HEK293 (cell line): ENCODE measurements around the gene FSTL4.
"Not testable (repeated sequence)": the region's sequence is repeated elsewhere in the genome, so short reads cannot be mapped to it uniquely, and the experiment has no call there.

Experiments used
- CTCF ChIA-PET: fragments of 350-600 bp; formaldehyde crosslinking; extraction: SDS; loops from one replicate; lab custom pipeline; 2021; ENCODE audit warnings: antibody characterized with exemption; lab: Yijun Ruan, JAX
- POLR2A ChIA-PET: fragments of 300-600 bp; formaldehyde crosslinking; extraction: SDS; loops from one replicate; lab custom pipeline; 2020; ENCODE audit warnings: antibody characterized with exemption, inconsistent platforms; lab: Yijun Ruan, JAX
- H3K27ac ChIP-seq: fragments of 200-500 bp; sonication (Bioruptor generic); 2 replicates; pipeline ENCODE4 v1.5.1; 2014; ENCODE audit warnings: low read depth, low read length, control low read depth, inconsistent platforms; ENCODE audit errors: extremely low read depth
- H3K36me3 ChIP-seq, 2 experiments: fragments of 200-500 bp in 1 of 2; sonication (Bioruptor generic) in 1 of 2; 1 replicate in 1 of 2; 2 replicates in 1 of 2; pipeline ENCODE4 v1.5.1; 2014 to 2017; ENCODE audit warnings: inconsistent platforms in 2 of 2, low read length in 2 of 2; ENCODE audit not compliant: control insufficient read depth in 2 of 2, insufficient read depth in 1 of 2
- H3K4me1 ChIP-seq: fragments of 200-500 bp; sonication (Bioruptor generic); 2 replicates; pipeline ENCODE4 v1.5.1; 2014; ENCODE audit warnings: mild to moderate bottlenecking, low read length, inconsistent platforms; ENCODE audit not compliant: control insufficient read depth, insufficient read depth
- H3K4me3 ChIP-seq: 2 replicates; pipeline ENCODE4 v1.5.1; 2011; ENCODE audit warnings: low read depth, mild to moderate bottlenecking, control low read depth, low read length, moderate library complexity
- H3K9me3 ChIP-seq: fragments of 200-500 bp; sonication (Bioruptor generic); 2 replicates; pipeline ENCODE4 v1.5.1; 2014; ENCODE audit warnings: low read depth, low read length, inconsistent platforms; ENCODE audit not compliant: control insufficient read depth, insufficient read depth
- KLF16 ChIP-seq: fragments of 450-650 bp; formaldehyde crosslinking; IDR thresholded peaks from 2 replicates; pipeline ENCODE4 v1.5.1; 2017; ENCODE audit warnings: missing biosample characterization, missing genetic modification characterization
- SCRT2 ChIP-seq: fragments of 450-650 bp; formaldehyde crosslinking; IDR thresholded peaks from 2 replicates; pipeline ENCODE4 v1.5.1; 2016; ENCODE audit warnings: missing biosample characterization, missing genetic modification characterization
- ZBTB17 ChIP-seq: fragments of 450-650 bp; formaldehyde crosslinking; IDR thresholded peaks from 2 replicates; pipeline ENCODE4 v1.5.1; 2016; ENCODE audit warnings: missing biosample characterization, missing genetic modification characterization
- ZNF416 ChIP-seq: fragments of 450-650 bp; formaldehyde crosslinking; IDR thresholded peaks from 2 replicates; pipeline ENCODE4 v1.5.1; 2016; ENCODE audit warnings: missing biosample characterization, missing genetic modification characterization
- ZNF549 ChIP-seq: fragments of 450-650 bp; IDR thresholded peaks from 2 replicates; pipeline ENCODE4 v1.5.1; 2018; ENCODE audit warnings: missing biosample characterization, missing genetic modification characterization, mild to moderate bottlenecking, inconsistent platforms, moderate library complexity
- ZNF660 ChIP-seq: fragments of 450-650 bp; IDR thresholded peaks from 2 replicates; pipeline ENCODE4 v1.5.1; 2018; ENCODE audit warnings: missing biosample characterization, mild to moderate bottlenecking, missing genetic modification characterization
- TF ChIP-seq, protein P1 (sequence below): fragments of 450-650 bp; formaldehyde crosslinking; IDR thresholded peaks from 2 replicates; pipeline ENCODE4 v1.5.1; 2016; ENCODE audit warnings: missing biosample characterization, missing genetic modification characterization
- TF ChIP-seq, protein P2 (sequence below): fragments of 450-650 bp; formaldehyde crosslinking; IDR thresholded peaks from 2 replicates; pipeline ENCODE4 v1.5.1; 2016; ENCODE audit warnings: missing biosample characterization, missing genetic modification characterization, low read depth
- TF ChIP-seq, protein P3 (sequence below): fragments of 450-650 bp; formaldehyde crosslinking; IDR thresholded peaks from 2 replicates; pipeline ENCODE4 v1.5.1; 2016; ENCODE audit warnings: missing biosample characterization, missing genetic modification characterization
- TF ChIP-seq, protein P4 (sequence below): fragments of 450-650 bp; formaldehyde crosslinking; conservative IDR thresholded peaks from 2 replicates; pipeline ENCODE4 v1.5.1; 2016; ENCODE audit warnings: low read depth, missing biosample characterization, missing genetic modification characterization
- TF ChIP-seq, protein P5 (sequence below): fragments of 450-650 bp; formaldehyde crosslinking; IDR thresholded peaks from 2 replicates; pipeline ENCODE4 v1.5.1; 2016; ENCODE audit warnings: missing biosample characterization, missing genetic modification characterization

FSTL4 gene

DNA sequence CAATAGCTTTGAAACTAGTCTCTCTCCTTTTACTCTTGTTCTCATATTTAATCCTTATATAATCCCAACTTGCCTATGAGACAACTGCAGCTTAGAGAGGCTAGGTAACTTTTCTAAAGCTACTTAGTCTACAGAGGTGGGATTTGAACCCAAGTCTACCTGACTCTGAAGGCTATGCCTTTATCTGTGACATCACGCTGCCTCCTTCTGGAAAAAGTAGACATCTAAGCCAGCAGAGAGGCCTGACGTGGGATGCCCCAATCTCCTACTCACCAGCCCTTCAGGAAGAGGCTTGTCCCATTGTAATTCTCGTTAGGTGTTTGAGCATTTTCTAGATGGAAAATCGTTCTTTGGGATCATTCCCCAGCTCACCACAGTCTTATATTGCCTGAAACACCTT is 393.0 kb downstream of the FSTL4 start (continued):
- TF ChIP-seq, protein P1, sequence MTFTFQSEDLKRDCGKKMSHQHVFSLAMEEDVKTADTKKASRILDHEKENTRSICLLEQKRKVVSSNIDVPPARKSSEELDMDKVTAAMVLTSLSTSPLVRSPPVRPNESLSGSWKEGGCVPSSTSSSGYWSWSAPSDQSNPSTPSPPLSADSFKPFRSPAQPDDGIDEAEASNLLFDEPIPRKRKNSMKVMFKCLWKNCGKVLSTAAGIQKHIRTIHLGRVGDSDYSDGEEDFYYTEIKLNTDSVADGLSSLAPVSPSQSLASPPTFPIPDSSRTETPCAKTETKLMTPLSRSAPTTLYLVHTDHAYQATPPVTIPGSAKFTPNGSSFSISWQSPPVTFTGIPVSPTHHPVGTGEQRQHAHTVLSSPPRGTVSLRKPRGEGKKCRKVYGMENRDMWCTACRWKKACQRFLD (tag by site-specific recombination) = no peak
- TF ChIP-seq, protein P2, sequence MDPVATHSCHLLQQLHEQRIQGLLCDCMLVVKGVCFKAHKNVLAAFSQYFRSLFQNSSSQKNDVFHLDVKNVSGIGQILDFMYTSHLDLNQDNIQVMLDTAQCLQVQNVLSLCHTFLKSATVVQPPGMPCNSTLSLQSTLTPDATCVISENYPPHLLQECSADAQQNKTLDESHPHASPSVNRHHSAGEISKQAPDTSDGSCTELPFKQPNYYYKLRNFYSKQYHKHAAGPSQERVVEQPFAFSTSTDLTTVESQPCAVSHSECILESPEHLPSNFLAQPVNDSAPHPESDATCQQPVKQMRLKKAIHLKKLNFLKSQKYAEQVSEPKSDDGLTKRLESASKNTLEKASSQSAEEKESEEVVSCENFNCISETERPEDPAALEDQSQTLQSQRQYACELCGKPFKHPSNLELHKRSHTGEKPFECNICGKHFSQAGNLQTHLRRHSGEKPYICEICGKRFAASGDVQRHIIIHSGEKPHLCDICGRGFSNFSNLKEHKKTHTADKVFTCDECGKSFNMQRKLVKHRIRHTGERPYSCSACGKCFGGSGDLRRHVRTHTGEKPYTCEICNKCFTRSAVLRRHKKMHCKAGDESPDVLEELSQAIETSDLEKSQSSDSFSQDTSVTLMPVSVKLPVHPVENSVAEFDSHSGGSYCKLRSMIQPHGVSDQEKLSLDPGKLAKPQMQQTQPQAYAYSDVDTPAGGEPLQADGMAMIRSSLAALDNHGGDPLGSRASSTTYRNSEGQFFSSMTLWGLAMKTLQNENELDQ (tag by site-specific recombination) = no peak
- TF ChIP-seq ZNF660 (tag by site-specific recombination) = no peak
- TF ChIP-seq ZNF549 (tag by site-specific recombination) = no peak

DNA sequence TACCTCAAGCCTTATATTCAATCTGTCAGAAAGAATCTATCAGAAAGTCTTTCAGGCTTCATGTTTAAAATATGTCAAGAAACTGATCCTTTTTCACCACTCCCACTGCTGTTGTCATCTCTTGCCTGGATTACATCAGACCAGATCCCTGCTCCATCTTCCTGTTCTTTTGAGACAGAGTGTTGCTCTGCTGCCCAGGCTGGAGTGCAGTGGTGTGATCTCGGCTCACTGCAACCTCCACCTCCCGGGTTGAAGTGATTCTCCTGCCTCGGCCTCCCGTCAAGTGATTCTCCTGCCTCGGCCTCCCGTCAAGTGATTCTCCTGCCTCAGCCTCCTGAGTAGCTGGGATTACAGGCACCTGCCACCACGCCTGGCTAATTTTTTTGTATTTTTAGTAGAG is 396.2 kb downstream of the FSTL4 start:
- POLR2A ChIA-PET, CTCF ChIA-PET, H3K27ac ChIP-seq, H3K36me3 ChIP-seq, H3K4me3 ChIP-seq, H3K9me3 ChIP-seq, H3K4me1 ChIP-seq: not testable (repeated sequence)
- TF ChIP-seq SCRT2 (tag by site-specific recombination) = 0 out of 2 replicates have a peak, but pooled peaks have one; percentile 13
- TF ChIP-seq, protein P3, sequence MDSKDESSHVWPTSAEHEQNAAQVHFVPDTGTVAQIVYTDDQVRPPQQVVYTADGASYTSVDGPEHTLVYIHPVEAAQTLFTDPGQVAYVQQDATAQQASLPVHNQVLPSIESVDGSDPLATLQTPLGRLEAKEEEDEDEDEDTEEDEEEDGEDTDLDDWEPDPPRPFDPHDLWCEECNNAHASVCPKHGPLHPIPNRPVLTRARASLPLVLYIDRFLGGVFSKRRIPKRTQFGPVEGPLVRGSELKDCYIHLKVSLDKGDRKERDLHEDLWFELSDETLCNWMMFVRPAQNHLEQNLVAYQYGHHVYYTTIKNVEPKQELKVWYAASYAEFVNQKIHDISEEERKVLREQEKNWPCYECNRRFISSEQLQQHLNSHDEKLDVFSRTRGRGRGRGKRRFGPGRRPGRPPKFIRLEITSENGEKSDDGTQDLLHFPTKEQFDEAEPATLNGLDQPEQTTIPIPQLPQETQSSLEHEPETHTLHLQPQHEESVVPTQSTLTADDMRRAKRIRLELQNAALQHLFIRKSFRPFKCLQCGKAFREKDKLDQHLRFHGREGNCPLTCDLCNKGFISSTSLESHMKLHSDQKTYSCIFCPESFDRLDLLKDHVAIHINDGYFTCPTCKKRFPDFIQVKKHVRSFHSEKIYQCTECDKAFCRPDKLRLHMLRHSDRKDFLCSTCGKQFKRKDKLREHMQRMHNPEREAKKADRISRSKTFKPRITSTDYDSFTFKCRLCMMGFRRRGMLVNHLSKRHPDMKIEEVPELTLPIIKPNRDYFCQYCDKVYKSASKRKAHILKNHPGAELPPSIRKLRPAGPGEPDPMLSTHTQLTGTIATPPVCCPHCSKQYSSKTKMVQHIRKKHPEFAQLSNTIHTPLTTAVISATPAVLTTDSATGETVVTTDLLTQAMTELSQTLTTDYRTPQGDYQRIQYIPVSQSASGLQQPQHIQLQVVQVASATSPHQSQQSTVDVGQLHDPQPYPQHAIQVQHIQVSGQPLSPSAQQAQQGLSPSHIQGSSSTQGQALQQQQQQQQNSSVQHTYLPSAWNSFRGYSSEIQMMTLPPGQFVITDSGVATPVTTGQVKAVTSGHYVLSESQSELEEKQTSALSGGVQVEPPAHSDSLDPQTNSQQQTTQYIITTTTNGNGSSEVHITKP = 0 out of 2 replicates have a peak, but pooled peaks have one; percentile 14
- peak; percentile 61; the same call in 1 of the 2 replicates for TF ChIP-seq ZBTB17 (tag by site-specific recombination)
- TF ChIP-seq, protein P4, sequence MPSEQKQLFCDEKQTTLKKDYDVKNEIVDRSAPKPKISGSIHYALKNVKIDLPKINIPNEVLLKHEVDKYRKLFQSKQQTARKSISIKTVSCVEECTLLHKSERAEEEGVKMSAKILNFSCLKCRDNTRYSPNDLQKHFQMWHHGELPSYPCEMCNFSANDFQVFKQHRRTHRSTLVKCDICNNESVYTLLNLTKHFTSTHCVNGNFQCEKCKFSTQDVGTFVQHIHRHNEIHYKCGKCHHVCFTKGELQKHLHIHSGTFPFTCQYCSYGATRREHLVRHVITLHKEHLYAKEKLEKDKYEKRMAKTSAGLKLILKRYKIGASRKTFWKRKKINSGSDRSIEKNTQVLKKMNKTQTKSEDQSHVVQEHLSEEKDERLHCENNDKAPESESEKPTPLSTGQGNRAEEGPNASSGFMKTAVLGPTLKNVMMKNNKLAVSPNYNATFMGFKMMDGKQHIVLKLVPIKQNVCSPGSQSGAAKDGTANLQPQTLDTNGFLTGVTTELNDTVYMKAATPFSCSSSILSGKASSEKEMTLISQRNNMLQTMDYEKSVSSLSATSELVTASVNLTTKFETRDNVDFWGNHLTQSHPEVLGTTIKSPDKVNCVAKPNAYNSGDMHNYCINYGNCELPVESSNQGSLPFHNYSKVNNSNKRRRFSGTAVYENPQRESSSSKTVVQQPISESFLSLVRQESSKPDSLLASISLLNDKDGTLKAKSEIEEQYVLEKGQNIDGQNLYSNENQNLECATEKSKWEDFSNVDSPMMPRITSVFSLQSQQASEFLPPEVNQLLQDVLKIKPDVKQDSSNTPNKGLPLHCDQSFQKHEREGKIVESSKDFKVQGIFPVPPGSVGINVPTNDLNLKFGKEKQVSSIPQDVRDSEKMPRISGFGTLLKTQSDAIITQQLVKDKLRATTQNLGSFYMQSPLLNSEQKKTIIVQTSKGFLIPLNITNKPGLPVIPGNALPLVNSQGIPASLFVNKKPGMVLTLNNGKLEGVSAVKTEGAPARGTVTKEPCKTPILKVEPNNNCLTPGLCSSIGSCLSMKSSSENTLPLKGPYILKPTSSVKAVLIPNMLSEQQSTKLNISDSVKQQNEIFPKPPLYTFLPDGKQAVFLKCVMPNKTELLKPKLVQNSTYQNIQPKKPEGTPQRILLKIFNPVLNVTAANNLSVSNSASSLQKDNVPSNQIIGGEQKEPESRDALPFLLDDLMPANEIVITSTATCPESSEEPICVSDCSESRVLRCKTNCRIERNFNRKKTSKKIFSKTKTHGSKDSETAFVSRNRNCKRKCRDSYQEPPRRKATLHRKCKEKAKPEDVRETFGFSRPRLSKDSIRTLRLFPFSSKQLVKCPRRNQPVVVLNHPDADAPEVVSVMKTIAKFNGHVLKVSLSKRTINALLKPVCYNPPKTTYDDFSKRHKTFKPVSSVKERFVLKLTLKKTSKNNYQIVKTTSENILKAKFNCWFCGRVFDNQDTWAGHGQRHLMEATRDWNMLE (tag by site-specific recombination) = peak; percentile 35; the same call in 1 of the 2 replicates
- 0 out of 2 replicates have a peak, but pooled peaks have one; percentile 45 for TF ChIP-seq ZNF416 (tag by site-specific recombination)
- TF ChIP-seq, protein P5, sequence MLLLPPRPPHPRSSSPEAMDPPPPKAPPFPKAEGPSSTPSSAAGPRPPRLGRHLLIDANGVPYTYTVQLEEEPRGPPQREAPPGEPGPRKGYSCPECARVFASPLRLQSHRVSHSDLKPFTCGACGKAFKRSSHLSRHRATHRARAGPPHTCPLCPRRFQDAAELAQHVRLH (tag by site-specific recombination) = 0 out of 2 replicates have a peak, but pooled peaks have one; percentile 50
- 0 out of 2 replicates have a peak, but pooled peaks have one; percentile 18 for TF ChIP-seq KLF16 (tag by site-specific recombination)
